ENCODE measurements around the gene RAB38.

Gene RAB38

GRCh38 chr11:88102598-88102934 lies 72.7 kb downstream of the RAB38 start:
- no peak for DNase-seq

GRCh38 chr11:88101881-88102597 lies 73.2 kb downstream of the RAB38 start:
- no peak for DNase-seq

GRCh38 chr11:88100151-88100550 lies 75.1 kb downstream of the RAB38 start:
- no peak for DNase-seq

- no peak for DNase-seq
Observed at GRCh38 chr11:88098289-88098688, 77.0 kb downstream of the RAB38 start.

- no peak for DNase-seq
Observed at GRCh38 chr11:88089134-88089533, 86.1 kb downstream of the RAB38 start.

GRCh38 chr11:88087337-88087736 lies 87.9 kb downstream of the RAB38 start:
- no peak for DNase-seq

- DNase-seq = no peak
Observed at GRCh38 chr11:88086297-88086696, 88.9 kb downstream of the RAB38 start.

GRCh38 chr11:88070437-88070836 lies 104.8 kb downstream of the RAB38 start:
- DNase-seq = no peak

GRCh38 chr11:88068848-88069554 lies 106.2 kb downstream of the RAB38 start:
- DNase-seq = no peak

- no peak for DNase-seq
Observed at GRCh38 chr11:88066090-88066489, 109.2 kb downstream of the RAB38 start.

GRCh38 chr11:88064097-88064705 lies 111.0 kb downstream of the RAB38 start:
- DNase-seq = no peak

All from NCI-H187 (cell line).